H4 (cell line): Measurements from ENCODE around the gene CHST13. TPM values are rescaled to one million over a fixed set of nuclear protein-coding genes. Genes with fewer than 3 reads are reported as not detected.

Source experiments
- DNase-seq: peaks from one replicate; pipeline ENCODE4 v3.0.0-alpha.2; 2015; ENCODE audit warnings: low spot score
- total RNA-seq: library from RNA; depleted of rRNA; stranded (reverse); fragments of >200 nt; shearing (Covaris generic); gene quantifications from 2 replicates; pipeline ENCODE4 v1.2.3, GENCODE V29; 2014; rRNA removed

Gene CHST13
- 0.37 TPM in 1 of 2 replicates, not detected in the other for total RNA-seq

DNA sequence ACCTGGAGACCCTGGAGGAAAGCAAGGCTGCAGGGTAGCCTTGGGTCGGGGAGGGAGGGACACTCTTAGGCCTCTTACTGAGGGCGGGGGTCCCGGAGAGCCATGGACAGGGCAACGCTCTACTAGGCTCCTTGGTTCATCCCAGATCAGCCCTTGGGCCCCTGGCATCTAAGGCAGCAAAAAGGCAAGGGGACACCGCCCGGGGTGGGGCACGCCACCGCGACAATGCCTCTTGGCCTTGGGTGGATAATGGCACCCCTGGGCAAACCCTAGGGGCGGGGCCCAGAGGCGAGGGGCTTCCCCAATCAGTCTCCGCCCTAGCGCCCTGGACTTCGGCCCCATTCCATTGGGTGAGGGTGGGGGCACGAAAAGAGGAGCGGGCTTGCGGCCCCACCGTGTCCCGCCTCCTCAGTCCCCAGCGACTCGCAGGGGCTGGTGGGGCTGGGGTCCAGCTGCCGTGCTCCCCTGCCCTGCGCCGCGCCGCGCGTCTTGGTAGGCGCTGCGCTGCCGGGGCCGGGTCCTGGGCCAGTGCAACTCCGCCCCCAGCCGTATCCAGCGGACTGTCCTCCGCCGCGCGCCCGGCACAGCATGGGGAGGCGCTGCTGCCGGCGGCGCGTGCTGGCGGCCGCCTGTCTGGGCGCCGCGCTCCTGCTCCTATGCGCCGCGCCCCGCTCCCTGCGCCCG, at the start of gene CHST13:
Gene CHST13, plus strand, starts transcription at position 411 of the 684 bp plus-strand sequence. Its CDS starts 178 bp downstream, at position 589.
- no peak for DNase-seq

DNA sequence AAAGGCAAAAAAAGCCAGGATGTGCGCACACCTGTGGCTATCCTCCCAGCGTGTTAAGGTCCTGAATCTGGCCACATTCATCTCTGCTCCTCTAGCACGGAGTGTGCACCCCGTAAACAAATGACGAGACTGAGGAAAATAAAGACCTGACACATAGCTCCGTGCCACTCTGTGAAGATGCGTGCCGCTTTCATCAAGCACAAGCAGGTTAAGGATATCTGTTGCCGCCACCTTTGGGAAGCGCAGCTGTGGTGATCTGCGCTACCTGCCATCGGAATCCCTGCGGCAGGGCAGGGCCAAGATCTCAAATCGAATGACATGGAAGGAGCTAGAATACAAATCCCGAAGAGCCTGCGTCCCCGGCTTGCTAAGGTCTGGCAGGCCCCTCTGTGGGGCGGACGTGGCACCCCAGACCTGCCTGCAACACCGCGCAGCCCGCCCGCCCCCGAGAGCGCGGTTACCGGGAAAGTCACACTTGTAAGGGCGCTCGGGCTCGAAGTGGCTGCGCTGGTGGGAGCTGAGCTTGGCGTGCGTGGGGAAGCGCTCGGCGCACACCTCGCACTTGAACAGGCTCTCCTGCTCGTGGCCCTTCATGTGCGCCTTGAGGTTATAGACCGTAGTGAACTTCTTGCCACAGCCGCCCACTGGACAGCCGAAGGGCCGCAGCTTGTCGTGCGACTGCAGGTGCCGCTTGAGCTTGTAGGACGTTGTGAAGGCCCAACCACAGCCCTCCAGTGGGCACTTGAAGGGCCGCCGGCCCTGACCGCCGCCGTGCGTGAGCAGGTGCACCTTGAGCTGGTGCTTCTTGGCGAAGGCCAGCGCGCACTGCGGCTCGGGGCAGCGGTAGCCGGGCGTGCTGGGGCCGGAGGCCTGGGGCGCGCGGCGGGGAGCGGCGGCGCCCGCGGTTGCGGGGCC, 49.2 kb upstream of the CHST13 start:
- DNase-seq = no peak

DNA sequence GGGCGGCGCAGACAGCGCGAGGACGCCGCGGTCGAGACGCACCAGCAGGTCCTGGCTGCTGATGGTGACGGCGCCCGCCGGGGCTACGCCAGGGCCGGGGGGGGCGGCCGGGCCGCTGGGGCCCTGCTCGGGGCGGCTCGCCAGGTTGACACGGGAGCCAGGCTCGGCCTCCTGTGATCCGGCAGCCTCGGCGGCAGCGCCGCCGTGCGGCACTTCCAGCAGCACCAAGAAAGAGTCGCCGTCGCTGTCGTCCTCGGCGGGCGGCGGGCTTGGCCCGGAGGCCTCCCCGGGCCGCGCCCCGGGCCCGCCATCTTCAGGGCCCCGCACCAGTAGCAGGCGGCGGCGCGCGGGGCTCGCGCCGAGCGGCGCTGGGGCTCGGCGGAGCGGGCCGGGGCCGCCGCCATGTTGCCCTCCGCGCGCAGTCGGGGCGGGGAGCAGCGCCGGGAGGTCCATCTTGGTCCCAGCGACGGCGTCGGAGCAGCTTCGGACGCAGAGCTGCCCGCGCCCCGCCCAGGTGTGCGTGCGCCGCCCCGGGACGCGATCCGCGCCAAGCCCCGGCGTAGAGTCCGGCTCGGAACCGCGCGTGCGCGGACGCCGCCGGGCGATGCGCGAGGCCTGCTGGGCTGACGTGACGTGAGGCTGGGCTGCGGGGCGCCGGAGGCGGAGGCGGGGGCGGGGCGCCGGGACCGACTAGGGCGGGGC, 48.4 kb upstream of the CHST13 start, which contains the start of gene ZXDC:
Gene ZXDC, minus strand, starts transcription at position 479 of the 702 bp plus-strand sequence. Its CDS starts 26 bp downstream, at position 453.
- peak; percentile 91 for DNase-seq

DNA sequence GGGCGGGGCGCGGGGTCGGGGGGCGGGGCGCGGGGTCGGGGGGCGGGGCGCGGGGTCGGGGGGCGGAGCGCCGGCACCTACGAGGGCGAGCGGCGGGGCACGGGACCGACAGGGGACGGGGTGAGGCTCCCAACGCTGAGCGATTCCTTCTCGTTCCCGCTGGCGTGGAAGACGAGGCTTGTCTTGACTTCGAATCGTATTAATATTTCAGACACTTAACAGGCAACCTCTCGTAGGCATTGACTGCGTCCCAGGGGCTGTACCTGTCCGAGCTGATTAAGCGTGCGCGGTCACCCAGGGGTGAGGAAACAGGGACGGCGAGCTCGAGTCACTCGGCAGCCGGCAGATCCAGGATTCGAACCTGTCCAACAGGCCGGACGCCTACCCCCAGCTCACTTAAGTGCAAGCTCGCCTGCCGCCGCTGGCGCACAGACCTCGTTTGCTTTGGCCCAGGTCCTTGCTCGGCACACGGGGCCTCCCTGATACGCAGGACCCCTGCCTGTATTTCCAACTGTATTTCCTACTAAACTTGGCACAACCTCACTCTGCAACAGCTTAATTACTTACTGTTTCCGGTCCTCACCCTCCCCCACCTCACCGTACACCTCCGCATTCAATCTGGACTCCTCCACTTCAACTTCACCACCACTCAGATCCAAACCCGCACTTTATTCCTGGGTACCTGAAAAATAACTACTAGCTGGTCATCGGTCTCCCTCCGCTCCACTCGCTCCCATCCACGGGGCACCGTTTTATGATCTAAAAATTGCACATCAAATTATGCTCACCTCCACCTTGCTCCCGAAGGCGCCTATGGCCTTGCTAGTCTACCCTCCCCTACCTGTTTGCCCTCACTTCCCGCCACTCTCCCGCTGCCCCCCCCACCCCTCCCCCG, 47.5 kb upstream of the CHST13 start:
- no peak for DNase-seq

DNA sequence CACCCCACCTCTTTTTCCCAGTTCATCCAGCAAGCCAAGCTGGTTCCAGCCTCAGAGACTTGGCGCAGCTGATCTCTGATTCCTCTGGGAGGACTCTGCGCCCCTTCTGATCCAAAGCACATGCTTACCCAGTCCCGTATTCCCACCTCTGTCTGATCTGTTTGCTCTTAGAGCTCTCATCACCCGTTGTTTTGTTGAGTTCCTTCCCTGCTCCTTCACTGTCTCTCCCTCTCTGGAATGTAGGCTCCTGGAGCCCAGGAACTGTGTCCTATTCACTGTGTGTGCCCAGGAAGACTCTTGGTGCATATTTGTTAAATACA, 46.9 kb upstream of the CHST13 start:
- DNase-seq = no peak

GRCh38 chr3:126478581-126479310, 45.2 kb upstream of the CHST13 start:
- no peak for DNase-seq

GRCh38 chr3:126479642-126480041, 44.3 kb upstream of the CHST13 start:
- DNase-seq = no peak

DNA sequence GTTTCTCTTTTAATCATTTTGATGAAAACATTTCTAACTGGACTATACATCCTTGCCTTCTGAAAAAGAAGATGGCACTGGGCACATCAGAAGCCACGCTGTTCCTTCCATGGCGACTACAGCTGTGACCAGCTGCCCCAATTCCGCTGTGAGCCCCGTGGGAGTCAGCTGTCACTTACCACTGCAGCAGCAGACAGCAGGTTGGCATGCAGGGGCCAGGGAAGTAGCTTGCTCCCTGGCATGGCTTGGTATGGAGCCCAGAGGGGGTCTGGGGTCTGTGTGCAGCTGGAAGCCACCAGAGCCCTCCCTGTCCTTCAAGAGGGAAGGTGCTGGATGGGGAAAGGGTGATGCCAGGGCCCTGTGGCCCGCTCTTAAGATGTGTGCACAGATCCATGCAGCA, 43.7 kb upstream of the CHST13 start:
- no peak for DNase-seq

DNA sequence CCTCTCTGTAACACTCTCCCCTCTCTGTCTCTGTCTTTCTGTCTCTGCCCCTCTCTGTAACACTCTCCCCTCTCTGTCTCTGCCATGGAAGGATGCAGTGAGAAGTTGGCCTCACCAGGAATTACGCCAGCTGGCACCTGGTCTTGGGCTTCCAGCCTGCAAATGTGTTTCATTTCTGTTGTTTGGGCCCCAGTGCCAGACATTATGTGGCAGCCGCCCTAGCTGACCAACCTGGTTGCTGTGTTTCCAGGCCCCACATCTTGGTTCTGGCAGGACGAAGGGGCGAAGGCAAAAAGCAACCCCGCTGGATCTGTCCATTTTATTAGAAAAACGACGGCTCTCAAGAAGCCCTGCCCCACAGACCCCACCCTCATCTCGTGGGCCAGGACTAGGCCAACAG, 43.1 kb upstream of the CHST13 start:
- no peak for DNase-seq

DNA sequence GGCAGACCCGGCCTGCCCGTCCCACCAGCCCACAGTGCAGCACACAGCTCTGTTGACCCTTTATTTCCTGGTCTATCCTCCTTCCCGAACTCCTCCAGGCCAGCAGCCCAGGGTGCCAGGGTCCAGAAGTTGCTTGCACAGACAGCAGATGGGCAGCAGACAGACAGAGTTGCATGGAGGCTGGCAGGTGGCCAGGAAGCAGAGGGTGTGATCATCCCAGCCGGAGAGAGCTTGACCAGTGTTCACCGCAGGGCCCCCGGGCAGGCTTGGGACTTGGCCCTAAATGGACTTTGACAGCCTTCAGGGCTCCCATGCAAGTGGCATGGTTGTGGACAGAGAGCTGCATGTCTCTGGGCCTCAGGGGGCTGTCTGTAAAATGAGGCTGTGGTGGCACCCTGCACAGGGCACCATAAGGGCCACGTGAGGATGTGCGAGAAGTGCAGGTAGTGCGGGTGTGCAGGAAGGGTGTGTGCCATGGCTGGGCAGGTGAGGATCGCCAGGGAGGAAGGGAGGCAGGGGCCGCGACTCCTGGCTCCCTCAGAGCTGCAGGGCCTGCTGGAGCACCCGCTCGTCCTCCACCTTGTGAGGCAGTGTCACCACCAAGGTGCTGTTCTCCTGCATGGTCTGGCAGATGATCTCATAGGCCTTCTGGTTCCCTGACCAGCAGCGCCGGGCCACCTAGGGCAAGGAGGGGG, 42.0 kb upstream of the CHST13 start:
- no peak for DNase-seq

DNA sequence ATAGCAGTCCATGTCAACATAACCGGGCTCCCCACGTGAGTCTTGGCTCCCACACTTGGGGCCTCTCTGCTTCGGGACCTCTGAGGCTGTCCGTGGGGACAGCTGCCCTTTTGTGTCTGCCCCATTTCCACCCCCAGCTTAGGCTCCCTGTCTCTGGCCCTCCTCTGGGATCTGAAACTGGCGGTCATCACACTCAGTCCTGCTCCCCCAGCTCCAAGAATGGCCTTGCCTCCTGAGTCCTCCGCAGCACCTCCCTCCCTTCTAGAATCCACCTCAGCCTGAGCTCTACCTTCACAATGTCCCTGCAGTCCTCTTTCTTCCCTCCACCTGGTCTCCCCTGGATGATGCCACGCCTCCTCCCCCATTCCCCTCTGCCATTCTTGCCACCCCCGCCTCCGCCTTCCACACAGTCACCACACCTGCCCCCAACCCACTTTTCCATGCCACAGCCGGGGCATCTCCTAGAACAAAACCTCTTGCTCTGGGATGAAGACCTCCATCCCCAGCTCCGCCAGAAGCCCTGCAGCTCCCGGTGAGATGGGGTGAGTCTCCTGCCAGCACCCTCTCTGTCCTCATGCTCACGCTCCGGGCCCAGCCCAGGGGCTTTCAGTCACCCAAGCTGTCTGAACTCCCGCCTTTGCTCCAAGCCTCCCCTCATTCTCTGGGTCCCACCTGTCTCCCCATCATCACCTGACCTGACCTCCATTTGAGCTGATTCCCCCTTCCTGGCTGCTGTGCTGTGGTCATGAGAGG, 41.3 kb upstream of the CHST13 start:
- DNase-seq = no peak

DNA sequence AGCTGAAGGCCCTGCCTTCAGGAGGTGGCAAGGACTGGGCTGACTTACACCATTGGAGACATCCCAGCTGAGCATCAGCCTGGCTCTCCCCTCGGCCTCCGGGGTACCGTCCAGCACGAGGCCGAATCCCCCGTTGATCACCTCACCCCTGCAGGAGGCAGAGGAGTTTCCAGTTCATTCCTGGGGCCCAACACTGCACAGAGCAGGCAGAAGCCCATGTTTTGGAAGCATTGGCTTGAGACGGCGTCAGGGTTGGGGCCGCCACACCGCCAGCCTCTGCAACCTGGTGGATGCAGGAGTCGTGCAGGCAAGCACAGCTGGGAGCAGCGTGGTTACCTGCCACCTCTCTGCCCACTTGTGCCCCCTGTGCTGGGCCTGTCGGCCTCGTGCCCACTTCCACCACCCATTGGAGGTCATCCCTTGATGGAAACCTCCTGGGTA, 40.6 kb upstream of the CHST13 start:
- no peak for DNase-seq

- DNase-seq = no peak
These were observed 39.8 kb upstream of the CHST13 start for GRCh38 chr3:126484148-126484547.

GRCh38 chr3:126484662-126485061, 39.3 kb upstream of the CHST13 start:
- DNase-seq = no peak

- no peak for DNase-seq
These were observed 38.6 kb upstream of the CHST13 start for GRCh38 chr3:126485176-126485897.

DNA sequence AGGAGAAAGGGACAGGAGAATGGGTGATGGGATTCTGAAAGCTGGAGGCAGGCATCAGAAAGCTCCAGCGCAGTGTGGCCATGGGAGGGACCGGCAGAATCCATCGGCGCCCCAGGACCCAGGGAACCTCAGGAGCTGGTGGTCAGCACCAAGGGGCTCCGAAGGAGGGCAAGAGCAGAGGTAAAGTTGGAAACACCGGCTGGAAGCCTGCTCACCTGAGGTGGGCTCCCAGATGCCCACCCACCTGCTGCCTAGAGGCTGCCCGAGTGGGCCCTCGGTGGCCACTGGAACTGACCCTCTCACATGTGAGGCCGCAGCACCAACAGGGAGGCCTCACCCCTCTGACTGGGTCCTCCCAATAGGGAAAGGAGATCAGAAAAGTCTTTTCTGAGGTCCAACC, 38.0 kb upstream of the CHST13 start:
- no peak for DNase-seq

- no peak for DNase-seq
These were observed 37.6 kb upstream of the CHST13 start for GRCh38 chr3:126486360-126486847.

GRCh38 chr3:126487151-126487771, 36.7 kb upstream of the CHST13 start:
- peak; percentile 66 for DNase-seq
